OCI-LY1 (cell line): ENCODE measurements around the gene NR2C2.

Source experiments
- H2AFZ ChIP-seq: fragments of 200-600 bp; sonication (generic), shearing (Covaris generic); 2 replicates; pipeline ENCODE4 v1.6.0; 2014; ENCODE audit warnings: antibody characterized with exemption, mild to moderate bottlenecking, low read length
- H3F3A ChIP-seq: fragments of 200-600 bp; sonication (generic), shearing (Covaris generic); 2 replicates; pipeline ENCODE4 v1.6.0; 2014; ENCODE audit warnings: mild to moderate bottlenecking, antibody characterized with exemption, low read length, moderate library complexity; ENCODE audit not compliant: insufficient read depth
- H3K27ac ChIP-seq: fragments of 200-600 bp; sonication (generic); 2 replicates; pipeline ENCODE4 v1.5.1; 2014; ENCODE audit warnings: low read length, mixed run types, mild to moderate bottlenecking, low read depth; ENCODE audit not compliant: poor library complexity, severe bottlenecking
- H3K27me3 ChIP-seq: fragments of 200-600 bp; sonication (generic); 2 replicates; pipeline ENCODE4 v1.6.0; 2014; ENCODE audit warnings: antibody characterized with exemption, mild to moderate bottlenecking, low read length, moderate library complexity; ENCODE audit not compliant: insufficient read depth
- H3K36me3 ChIP-seq: fragments of 200-600 bp; sonication (generic); 2 replicates; pipeline ENCODE4 v1.6.1; 2014; ENCODE audit warnings: mild to moderate bottlenecking, antibody characterized with exemption, low read length, moderate library complexity, mixed read lengths; ENCODE audit not compliant: insufficient read depth
- H3K4me1 ChIP-seq: fragments of 200-600 bp; sonication (generic); 2 replicates; pipeline ENCODE4 v1.5.1; 2014; ENCODE audit warnings: mild to moderate bottlenecking, low read length, moderate library complexity; ENCODE audit not compliant: insufficient read depth, severe bottlenecking
- H3K4me2 ChIP-seq: fragments of 200-600 bp; sonication (generic), shearing (Covaris generic); 2 replicates; pipeline ENCODE4 v1.6.1; 2014; ENCODE audit warnings: low read length
- H3K4me3 ChIP-seq: fragments of 200-600 bp; sonication (generic); 2 replicates; pipeline ENCODE4 v1.5.1; 2014; ENCODE audit warnings: low read length, low read depth, mild to moderate bottlenecking, mixed read lengths; ENCODE audit not compliant: poor library complexity, severe bottlenecking
- H3K79me2 ChIP-seq: fragments of 200-600 bp; shearing (Covaris generic); 2 replicates; pipeline ENCODE4 v1.6.1; 2016; ENCODE audit warnings: mixed run types, low read length, mixed read lengths; ENCODE audit not compliant: insufficient read depth
- H3K9ac ChIP-seq: fragments of 200-600 bp; sonication (generic), shearing (Covaris generic); 2 replicates; pipeline ENCODE4 v1.6.1; 2014; ENCODE audit warnings: mild to moderate bottlenecking, low read length, mixed read lengths
- H3K9me2 ChIP-seq: fragments of 200-600 bp; sonication (generic), shearing (Covaris generic); 2 replicates; pipeline ENCODE4 v1.6.1; 2014; ENCODE audit warnings: low read depth, mild to moderate bottlenecking, low read length, mixed read lengths
- H3K9me3 ChIP-seq: fragments of 200-600 bp; shearing (Covaris generic); 2 replicates; pipeline ENCODE4 v1.6.1; 2014; ENCODE audit warnings: low read length, mixed read lengths
- H4K20me1 ChIP-seq: fragments of 200-600 bp; sonication (generic), shearing (Covaris generic); 2 replicates; pipeline ENCODE4 v1.6.0; 2016; ENCODE audit warnings: mild to moderate bottlenecking, low read length; ENCODE audit not compliant: insufficient read depth
- EZH2 ChIP-seq: fragments of 200-600 bp; sonication (generic), shearing (Covaris generic); IDR thresholded peaks from 2 replicates; pipeline ENCODE4 v1.8.0; 2017; ENCODE audit warnings: borderline replicate concordance, mixed run types, mild to moderate bottlenecking, antibody characterized with exemption, low read length, moderate library complexity, mixed read lengths
- TF ChIP-seq, protein P1 (sequence below): fragments of 200-600 bp; sonication (generic), shearing (Covaris generic); IDR thresholded peaks from 2 replicates; pipeline ENCODE4 v1.5.1; 2017; ENCODE audit warnings: mild to moderate bottlenecking, antibody characterized with exemption, low read length, moderate library complexity, mixed read lengths

NR2C2 gene

GRCh38 chr3:15083252-15083651, 135.9 kb downstream of the NR2C2 start:
- no peak overlapping the region for H3K4me2 ChIP-seq
- no peak overlapping the region for H3K4me3 ChIP-seq
- H3F3A ChIP-seq = no peaks in the 10 kb centered on the region
- no peaks in the 10 kb centered on the region for H3K4me1 ChIP-seq
- H2AFZ ChIP-seq = no peak overlapping the region
- no peaks in the 10 kb centered on the region for H4K20me1 ChIP-seq
- TF ChIP-seq, protein P1, sequence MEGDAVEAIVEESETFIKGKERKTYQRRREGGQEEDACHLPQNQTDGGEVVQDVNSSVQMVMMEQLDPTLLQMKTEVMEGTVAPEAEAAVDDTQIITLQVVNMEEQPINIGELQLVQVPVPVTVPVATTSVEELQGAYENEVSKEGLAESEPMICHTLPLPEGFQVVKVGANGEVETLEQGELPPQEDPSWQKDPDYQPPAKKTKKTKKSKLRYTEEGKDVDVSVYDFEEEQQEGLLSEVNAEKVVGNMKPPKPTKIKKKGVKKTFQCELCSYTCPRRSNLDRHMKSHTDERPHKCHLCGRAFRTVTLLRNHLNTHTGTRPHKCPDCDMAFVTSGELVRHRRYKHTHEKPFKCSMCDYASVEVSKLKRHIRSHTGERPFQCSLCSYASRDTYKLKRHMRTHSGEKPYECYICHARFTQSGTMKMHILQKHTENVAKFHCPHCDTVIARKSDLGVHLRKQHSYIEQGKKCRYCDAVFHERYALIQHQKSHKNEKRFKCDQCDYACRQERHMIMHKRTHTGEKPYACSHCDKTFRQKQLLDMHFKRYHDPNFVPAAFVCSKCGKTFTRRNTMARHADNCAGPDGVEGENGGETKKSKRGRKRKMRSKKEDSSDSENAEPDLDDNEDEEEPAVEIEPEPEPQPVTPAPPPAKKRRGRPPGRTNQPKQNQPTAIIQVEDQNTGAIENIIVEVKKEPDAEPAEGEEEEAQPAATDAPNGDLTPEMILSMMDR = no peak
- no peak for TF ChIP-seq EZH2
- no peaks in the 10 kb centered on the region for H3K9me2 ChIP-seq
- peaks cover 79% of the 10 kb centered on the region for H3K36me3 ChIP-seq
- H3K79me2 ChIP-seq = no peaks in the 10 kb centered on the region
- no peak overlapping the region for H3K27ac ChIP-seq
- no peaks in the 10 kb centered on the region for H3K27me3 ChIP-seq
- no peaks in the 10 kb centered on the region for H3K9me3 ChIP-seq
- H3K9ac ChIP-seq = no peak overlapping the region

- H3F3A ChIP-seq = no peaks in the 10 kb centered on the region
- no peaks in the 10 kb centered on the region for H3K4me1 ChIP-seq
- H3K79me2 ChIP-seq = no peaks in the 10 kb centered on the region
- no peak for TF ChIP-seq EZH2
- TF ChIP-seq, protein P1 = no peak
- H3K27ac ChIP-seq = no peak overlapping the region
- H3K27me3 ChIP-seq = no peaks in the 10 kb centered on the region
- no peak overlapping the region for H3K4me3 ChIP-seq
- no peaks in the 10 kb centered on the region for H3K9me3 ChIP-seq
- no peak overlapping the region for H2AFZ ChIP-seq
- no peak overlapping the region for H3K4me2 ChIP-seq
- no peaks in the 10 kb centered on the region for H4K20me1 ChIP-seq
- H3K9me2 ChIP-seq = no peaks in the 10 kb centered on the region
- no peak overlapping the region for H3K9ac ChIP-seq
- peaks cover 68% of the 10 kb centered on the region for H3K36me3 ChIP-seq
Measured at GRCh38 chr3:15086263-15086662, 138.9 kb downstream of the NR2C2 start.

DNA sequence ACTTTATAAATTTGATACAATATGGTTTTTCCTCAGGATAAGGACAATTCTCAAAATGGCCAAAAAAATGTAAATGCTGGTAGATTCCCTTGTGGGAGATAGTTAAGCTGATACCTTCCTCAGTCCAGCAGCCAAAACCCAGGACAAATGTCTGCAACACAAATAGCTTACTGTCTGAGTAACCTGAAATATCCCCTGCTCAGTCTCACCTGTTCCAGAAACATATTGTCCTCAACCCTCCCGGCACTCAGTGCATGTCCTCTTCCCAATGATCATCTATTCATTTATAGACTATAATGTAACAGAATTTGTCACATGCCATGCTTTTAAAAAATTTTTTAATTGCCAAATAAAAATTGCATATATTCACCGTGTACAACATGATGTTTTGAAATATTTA, 139.3 kb downstream of the NR2C2 start:
- H3K9ac ChIP-seq = no peak overlapping the region
- no peak overlapping the region for H3K27ac ChIP-seq
- H3K79me2 ChIP-seq = no peaks in the 10 kb centered on the region
- H3K4me3 ChIP-seq = no peak overlapping the region
- H3F3A ChIP-seq = no peaks in the 10 kb centered on the region
- TF ChIP-seq EZH2 = no peak
- TF ChIP-seq, protein P1 = no peak
- H2AFZ ChIP-seq = no peak overlapping the region
- H3K36me3 ChIP-seq = peaks cover 63% of the 10 kb centered on the region
- no peak overlapping the region for H3K4me2 ChIP-seq
- no peaks in the 10 kb centered on the region for H3K9me2 ChIP-seq
- H3K4me1 ChIP-seq = no peaks in the 10 kb centered on the region
- H3K9me3 ChIP-seq = no peaks in the 10 kb centered on the region
- H3K27me3 ChIP-seq = no peaks in the 10 kb centered on the region
- no peaks in the 10 kb centered on the region for H4K20me1 ChIP-seq
